ENCODE data around the gene TAPBP. TPM values are rescaled to one million over a fixed set of nuclear protein-coding genes. Genes with fewer than 3 reads are reported as not detected.

TAPBP gene
- polyA plus RNA-seq, 2 of the 4 experiments (the other 2 are of a cell fraction), result 16.8 to 37.5 TPM

DNA sequence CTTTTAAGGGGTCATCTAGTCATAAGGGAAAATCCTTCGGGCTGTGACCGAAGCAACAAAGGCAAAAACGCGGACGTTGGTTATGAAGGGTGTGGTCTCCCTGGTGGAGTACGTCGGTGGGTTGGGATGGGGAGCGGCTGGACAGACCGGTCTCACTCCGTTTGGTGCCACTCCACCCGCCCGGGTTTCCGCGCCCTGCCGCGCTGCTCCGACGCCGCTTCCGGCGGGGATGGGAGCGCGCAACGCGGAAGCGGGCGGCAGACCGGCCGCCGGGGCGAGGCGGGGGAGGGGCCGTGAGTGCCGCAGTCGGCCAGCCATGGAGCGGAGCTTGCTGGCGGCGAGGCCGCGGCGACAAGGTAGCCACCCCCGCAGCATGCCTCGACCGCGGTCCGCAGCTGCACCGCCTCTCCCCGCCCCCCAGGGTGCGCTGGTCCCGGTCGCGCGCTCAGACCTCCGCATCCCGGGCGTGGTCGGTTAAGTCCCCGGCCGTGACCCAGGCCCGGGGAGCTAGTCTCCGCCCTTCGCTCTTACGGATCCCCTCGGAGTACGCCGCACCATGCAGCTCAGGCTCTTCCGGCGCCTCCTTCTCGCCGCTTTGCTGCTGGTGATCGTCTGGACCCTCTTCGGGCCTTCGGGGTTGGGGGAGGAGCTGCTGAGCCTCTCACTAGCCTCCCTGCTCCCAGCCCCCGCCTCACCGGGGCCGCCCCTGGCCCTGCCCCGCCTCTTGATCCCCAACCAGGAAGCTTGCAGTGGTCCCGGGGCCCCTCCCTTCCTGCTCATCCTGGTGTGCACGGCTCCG is 36.8 kb downstream of the TAPBP start, which contains the start of gene B3GALT4 (continued):
- TF ChIP-seq HOXA7 (CRISPR knock-in tag; IDR thresholded peaks at IDR 0.05) (peak; percentile 67), ZC3H11A (IDR thresholded peaks at IDR 0.05) (no peak), ZSCAN20 (CRISPR knock-in tag; IDR thresholded peaks at IDR 0.05) (no peak), ATOH8 (CRISPR knock-in tag; IDR thresholded peaks at IDR 0.05; ENCODE audit: low read depth) (no peak), ESRRA (IDR thresholded peaks at IDR 0.05; ENCODE audit: borderline replicate concordance, low read length) (no peak), BHLHE40 (IDR thresholded peaks at IDR 0.05; ENCODE audit: low read depth, low read length) (no peak), KDM5A (IDR thresholded peaks at IDR 0.05) (no peak), E2F6 (IDR thresholded peaks at IDR 0.05; ENCODE audit: borderline replicate concordance, low read depth) (no peak), NPAS2 (CRISPR knock-in tag; IDR thresholded peaks at IDR 0.05; ENCODE audit: borderline replicate concordance) (no peak), JUNB (IDR thresholded peaks at IDR 0.05) (no peak), HMGXB4 (CRISPR knock-in tag; IDR thresholded peaks at IDR 0.05; ENCODE audit: borderline replicate concordance) (peak; percentile 51; the same call in 1 of the 2 replicates), POLR2A (IDR thresholded peaks at IDR 0.05; ENCODE audit: low read length) (0 out of 2 replicates have a peak, but pooled peaks have one; percentile 21), CBX8 (IDR thresholded peaks at IDR 0.05) (no peak), HEYL (CRISPR knock-in tag; IDR thresholded peaks at IDR 0.05) (no peak), NR3C1 (IDR thresholded peaks at IDR 0.05) (no peak), TP53 (CRISPR knock-in tag; IDR thresholded peaks at IDR 0.05) (peak; percentile 97), PBX3 (IDR thresholded peaks at IDR 0.05) (peak; percentile 84), RCOR1 (IDR thresholded peaks at IDR 0.05; ENCODE audit: low read depth, low read length) (no peak), EP300 (IDR thresholded peaks at IDR 0.05) (no peak), CTCF (IDR thresholded peaks at IDR 0.05) (no peak; the same call in 2 of the 3 replicates), MAFK (IDR thresholded peaks at IDR 0.05; ENCODE audit: partially characterized antibody) (no peak), HDAC2 (IDR thresholded peaks at IDR 0.05) (no peak), RAD21 (conservative IDR thresholded peaks at IDR 0.05 in 1 of 2, IDR thresholded peaks at IDR 0.05 in 1 of 2) (no peak), FOXS1 (CRISPR knock-in tag; IDR thresholded peaks at IDR 0.05) (no peak), CHD2 (IDR thresholded peaks at IDR 0.05; ENCODE audit: low read length, partially characterized antibody) (peak; percentile 17), POLR2AphosphoS2 (conservative IDR thresholded peaks at IDR 0.05; ENCODE audit: low read length) (peak; percentile 97; the same call in 1 of the 2 replicates), MAX (IDR thresholded peaks at IDR 0.05) (peak; percentile 57)
- TF ChIP-seq, protein P1, sequence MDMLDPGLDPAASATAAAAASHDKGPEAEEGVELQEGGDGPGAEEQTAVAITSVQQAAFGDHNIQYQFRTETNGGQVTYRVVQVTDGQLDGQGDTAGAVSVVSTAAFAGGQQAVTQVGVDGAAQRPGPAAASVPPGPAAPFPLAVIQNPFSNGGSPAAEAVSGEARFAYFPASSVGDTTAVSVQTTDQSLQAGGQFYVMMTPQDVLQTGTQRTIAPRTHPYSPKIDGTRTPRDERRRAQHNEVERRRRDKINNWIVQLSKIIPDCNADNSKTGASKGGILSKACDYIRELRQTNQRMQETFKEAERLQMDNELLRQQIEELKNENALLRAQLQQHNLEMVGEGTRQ (IDR thresholded peaks at IDR 0.05), result no peak
- TF ChIP-seq, protein P2, sequence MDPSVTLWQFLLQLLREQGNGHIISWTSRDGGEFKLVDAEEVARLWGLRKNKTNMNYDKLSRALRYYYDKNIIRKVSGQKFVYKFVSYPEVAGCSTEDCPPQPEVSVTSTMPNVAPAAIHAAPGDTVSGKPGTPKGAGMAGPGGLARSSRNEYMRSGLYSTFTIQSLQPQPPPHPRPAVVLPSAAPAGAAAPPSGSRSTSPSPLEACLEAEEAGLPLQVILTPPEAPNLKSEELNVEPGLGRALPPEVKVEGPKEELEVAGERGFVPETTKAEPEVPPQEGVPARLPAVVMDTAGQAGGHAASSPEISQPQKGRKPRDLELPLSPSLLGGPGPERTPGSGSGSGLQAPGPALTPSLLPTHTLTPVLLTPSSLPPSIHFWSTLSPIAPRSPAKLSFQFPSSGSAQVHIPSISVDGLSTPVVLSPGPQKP (IDR thresholded peaks at IDR 0.05; ENCODE audit: low read depth, low read length), result no peak
- TF ChIP-seq, protein P3, sequence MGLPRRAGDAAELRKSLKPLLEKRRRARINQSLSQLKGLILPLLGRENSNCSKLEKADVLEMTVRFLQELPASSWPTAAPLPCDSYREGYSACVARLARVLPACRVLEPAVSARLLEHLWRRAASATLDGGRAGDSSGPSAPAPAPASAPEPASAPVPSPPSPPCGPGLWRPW (IDR thresholded peaks at IDR 0.05), result no peak
